Measurements from ENCODE around the gene SPATS2L.
A peak's percentile ranks its signal among the peaks of the same experiment; 100 is the strongest.

SPATS2L gene

GRCh38 chr2:200443916-200444315 is 137.4 kb downstream of the SPATS2L start:
- DNase-seq (ENCODE audit: low read depth in 2 of 2), result no peak

DNA sequence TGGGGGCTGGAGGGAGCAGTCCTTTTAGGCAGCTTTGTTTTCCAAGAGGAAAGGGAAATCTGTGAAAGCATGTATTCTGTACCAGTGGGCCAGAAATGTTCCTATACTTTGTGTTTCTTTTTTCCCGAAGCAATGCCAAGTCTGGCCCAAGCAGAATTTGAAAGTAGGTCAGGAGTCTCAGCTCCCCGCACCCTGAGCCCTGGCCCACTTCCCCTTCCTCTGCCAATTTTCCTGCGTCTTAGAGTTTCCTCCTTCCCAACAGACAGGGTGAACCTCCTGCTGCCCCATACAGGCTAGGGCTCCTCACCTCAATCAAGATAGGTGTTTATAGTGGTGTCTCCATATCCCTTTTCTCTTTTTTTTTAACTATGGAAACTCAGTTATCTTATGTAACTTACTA is 138.0 kb downstream of the SPATS2L start:
- DNase-seq (ENCODE audit: low read depth in 2 of 2), result no peak

DNA sequence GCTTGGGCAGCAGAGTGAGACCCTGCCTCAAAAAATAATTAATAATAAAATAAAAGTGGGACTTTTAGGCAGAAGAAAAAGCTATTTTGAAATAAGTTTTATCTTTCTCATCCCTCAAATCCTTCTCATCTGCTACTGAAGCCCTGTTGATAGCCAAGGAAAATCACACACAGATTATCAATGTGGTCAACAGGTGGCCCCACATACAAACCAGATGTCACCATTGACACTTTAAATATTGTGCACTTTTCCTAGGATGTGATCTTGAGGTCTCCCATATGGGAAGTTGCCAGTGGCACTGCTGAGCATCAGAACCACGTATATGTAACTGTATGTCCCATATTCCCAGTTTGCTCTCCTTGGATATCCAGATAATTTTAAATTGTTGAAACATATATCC is 138.8 kb downstream of the SPATS2L start:
- no peak for DNase-seq (ENCODE audit: low read depth in 2 of 2)

DNA sequence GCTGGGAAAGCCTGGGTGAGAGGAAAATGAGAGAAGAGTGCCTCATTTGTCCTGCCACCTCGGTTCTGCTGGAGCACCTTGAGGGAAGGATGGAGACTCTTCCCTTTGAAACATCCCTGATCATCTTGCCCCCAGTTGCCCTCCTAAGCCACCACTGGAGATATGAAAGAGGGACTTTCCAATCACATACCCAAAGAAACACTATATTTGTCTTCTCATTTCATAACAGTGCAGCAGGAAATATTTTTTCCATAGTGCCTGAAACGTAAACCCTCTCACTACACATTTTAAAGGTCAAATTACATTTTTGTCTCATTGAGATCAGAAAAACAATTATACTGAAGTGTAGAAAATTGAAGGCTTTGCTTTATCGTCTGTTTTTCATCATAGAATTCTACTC is 140.1 kb downstream of the SPATS2L start:
- no peak for DNase-seq (ENCODE audit: low read depth in 2 of 2)

DNA sequence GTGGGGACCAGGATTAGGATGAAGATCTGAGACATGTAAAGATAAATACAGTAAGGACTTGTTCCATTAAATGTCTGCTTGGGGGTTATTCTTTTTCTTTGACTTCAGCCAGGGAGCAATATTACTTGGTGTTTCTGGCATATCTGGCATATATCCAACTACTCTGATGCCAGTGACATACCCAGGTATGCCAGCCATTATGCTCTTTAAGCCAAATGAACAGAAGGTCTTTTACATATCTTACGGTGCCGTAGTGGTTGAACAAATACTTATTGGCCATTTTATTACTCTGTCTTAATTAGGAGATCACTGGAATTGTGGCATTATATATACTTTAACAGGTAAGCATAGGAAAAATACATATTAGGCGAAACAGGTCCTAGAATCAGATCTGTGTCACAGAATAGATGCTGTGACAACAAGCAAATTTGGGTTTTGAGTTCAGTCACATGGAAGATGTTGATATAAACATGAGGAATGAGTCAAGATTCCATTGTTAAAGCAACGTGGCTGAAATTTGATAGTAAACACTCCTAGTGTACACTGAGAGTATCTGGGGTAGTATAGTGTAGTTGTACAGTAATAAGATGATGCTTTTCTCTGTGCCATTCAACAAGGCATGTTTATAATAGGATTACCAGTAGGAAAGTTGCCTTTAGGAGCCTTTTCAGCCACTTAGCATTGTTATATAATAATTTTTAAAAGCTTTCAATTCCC is 140.8 kb downstream of the SPATS2L start:
- no peak for DNase-seq (ENCODE audit: low read depth in 2 of 2)

DNA sequence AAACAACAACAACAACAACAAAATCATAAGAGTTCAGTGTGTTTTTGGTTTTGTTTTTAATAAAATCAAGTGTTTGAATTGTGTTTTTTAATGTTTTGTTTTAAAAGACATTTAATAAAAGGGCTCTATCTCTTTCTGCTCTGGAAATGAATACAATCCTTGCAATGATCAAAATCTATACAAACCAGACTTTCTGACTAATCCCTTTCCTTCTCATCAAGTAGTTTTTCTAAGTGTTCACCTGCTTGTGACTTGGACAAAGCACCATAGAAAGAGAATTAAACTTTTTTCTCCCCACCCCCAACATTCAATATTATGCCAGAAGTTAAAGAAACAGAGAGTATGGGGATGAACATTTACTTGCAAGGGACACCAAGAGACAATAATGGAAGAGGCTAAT is 142.0 kb downstream of the SPATS2L start:
- no peak for DNase-seq (ENCODE audit: low read depth in 2 of 2)

DNA sequence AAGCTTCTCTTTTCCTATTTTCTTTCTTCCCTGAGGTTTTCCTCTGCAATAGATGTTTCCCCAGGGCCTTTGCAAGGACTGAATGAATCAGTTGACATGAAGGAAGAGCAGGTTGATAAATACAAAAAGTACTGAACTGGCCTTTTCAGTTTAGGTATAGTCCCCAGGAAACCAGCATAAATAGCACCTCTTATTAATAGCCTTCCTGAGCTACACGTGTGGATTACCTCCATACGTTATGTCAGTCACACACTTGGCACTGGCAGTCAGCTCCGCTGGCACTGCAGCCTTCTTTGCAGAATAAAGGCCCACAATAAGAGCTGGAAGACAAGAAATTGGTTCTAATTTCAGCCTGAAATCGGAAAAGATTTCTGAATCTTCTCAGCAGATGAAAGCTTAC is 142.7 kb downstream of the SPATS2L start:
- DNase-seq (ENCODE audit: low read depth in 2 of 2), result no peak

GRCh38 chr2:200450288-200450687 is 143.8 kb downstream of the SPATS2L start:
- DNase-seq (ENCODE audit: low read depth in 2 of 2), result no peak

DNA sequence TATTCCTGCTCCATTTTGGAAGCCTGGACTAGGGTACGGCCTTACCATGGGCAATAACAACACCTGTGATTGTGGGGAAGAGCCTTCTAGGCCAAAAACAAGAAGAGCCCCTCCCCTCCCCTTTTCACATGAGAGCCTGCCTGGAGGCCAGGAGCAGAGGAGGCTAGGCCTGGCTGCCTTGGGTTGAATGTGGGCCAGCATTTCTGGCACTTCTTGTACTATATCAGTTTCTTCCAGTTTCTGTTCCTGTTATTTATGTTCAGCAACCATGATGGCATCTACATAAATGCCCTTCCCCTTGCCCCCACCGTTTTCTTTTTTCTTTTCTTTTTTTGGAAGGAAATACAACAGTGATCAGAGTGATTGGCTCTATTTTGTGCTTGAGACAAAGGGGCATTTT is 145.0 kb downstream of the SPATS2L start:
- DNase-seq (ENCODE audit: low read depth in 2 of 2), result no peak

DNA sequence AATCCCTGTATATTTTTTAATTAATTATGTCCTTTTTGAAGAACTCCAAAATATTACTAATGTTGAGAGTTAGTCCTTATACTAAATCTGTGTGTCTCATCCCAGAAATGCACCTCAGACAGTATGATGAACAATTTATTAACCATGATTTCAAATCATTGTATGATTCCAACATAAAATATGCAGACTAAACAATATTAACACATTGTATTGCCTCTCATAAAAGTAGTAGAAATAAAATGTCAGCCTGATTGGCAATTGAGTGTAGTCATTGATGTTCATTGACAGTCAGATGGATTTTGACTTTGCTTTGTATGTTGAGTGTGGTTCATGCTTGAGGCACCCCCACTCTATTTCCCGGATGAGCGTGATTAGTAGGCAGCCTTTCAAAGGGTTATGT is 145.9 kb downstream of the SPATS2L start:
- DNase-seq (ENCODE audit: low read depth in 2 of 2), result no peak

DNA sequence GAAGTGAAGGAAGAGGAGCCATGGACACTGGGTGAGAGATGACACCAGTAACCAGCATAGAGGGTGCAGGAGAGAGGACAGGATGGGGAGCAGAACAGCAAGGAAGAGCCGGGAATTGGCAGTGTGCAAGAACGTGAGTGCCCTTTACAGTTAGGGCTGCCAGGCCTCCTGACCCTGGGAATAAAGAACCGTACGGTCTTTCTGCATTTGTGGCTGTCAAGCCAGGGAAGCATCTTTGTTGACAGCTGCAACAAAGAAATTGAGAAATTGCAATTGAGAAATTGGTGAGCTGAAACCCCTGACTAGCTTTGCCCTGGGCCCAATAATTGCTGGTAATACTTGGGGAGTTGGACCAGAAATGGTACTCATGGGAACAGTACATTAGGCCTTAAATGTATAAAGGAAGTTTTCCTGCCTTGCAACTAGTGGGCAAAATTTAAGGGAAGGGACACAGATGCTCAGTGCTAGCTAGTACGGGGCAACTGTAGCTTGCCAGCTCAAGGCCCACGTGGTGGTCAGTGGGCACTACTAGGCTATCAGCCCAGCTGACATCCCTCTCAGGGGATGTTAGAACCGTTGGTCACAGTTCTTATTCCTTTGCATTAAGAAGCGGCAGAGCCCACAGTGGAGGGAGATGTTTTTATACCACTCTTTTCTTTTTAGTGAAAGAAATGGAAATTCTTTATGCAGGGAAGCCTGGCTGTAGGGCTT is 146.8 kb downstream of the SPATS2L start:
- no peak for DNase-seq (ENCODE audit: low read depth in 2 of 2)

DNA sequence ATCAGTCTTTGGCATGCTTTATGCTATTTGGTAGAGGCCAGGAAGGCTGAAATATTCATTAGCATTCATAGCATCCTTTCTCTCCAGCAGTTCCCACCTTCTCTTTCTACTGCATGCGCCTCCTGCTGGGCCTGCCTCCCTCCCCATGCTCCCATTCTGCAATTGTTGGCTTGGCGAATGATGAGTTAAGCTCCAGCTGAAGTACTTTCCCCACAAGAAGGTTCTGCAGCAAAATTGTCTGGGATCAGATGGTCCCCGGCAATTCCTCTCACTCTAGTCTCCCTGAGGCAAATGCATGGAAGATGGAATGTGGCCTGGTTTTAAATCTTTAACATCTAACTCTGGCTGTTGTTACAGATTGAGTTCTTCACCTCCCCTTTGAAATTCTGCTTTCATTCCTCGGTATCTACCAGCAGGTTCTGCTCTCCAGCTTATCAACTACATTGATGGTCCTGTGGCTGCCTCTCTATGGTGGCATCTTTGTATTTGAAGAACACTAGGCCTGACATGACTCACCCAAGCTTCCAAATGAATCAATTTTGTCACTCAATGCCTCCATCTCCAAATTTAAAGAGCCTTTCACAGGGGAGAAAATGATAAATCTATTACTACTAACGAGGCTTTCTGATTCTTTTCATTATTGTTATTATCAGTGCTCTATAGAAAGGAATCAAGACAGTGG is 147.5 kb downstream of the SPATS2L start:
- DNase-seq (ENCODE audit: low read depth in 2 of 2), result no peak

DNA sequence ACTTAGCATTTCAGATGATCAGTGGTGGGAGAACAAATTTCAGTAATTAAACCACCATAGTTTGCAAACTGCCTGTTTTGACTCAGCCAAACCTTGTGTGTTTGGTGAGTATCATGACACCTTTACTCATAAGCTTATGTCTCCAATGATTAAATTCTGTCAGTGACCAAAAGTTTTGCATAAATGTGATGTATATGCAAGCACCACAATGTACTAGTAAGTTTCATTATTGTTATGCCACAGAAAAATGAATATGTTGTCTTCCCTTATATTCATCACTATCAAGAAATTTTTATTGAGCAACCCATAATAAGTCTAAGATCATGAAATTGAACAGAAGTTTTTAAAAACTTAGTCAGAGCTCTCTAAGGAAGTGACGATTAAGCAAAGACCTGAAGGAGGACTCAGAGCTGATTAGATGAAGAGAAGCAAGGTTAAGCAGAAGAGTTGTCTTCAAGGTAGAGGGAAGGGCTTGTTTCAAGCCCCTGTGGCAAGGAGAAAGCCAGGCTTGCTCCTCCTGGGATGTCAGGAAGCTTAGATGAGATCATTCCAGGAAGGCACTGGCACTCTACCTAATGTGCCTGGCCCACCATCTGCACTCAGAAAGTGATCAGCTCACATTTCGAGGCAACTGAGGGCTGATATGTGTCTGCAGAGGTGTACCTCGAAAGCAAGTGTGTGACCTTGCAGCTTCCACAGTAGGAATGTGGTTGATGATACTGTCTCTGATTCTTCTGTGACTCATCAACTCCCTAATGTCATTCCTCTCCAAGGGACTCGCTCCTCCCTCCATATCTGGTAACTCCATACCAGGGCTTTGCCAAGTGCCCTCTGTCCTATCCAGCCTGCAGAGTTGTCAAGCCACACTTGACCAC is 148.7 kb downstream of the SPATS2L start:
- no peak for DNase-seq (ENCODE audit: low read depth in 2 of 2)

DNA sequence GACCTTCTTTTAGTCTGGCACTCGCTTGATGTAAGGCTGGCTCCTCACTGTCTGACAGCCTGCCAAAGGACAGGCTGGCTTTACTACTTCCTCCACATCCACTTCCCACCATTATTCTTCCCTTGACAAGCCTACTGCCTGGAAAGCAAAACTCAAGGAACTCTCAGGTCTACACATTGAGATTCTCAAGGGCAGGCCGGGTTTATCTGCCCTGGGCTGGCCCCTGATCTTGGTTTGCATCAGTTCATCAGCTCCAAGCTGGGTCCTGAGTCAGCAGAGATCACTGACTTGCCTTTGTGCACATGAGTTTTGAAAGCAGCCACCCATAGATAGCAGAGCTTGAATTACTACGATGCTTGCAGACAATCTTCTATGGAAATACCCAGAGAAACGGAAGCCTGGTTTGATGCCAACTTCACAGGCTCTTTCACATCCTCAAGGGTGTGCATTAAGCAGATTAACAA is 149.5 kb downstream of the SPATS2L start:
- no peak for DNase-seq (ENCODE audit: low read depth in 2 of 2)

- DNase-seq (ENCODE audit: low read depth in 2 of 2), result no peak
Measured at GRCh38 chr2:200456567-200456966, 150.1 kb downstream of the SPATS2L start.

GRCh38 chr2:200459101-200459500 is 152.6 kb downstream of the SPATS2L start:
- DNase-seq (ENCODE audit: low read depth in 2 of 2), result no peak

- DNase-seq (ENCODE audit: low read depth in 2 of 2), result no peak
Measured at GRCh38 chr2:200461846-200462710, 155.6 kb downstream of the SPATS2L start.

DNA sequence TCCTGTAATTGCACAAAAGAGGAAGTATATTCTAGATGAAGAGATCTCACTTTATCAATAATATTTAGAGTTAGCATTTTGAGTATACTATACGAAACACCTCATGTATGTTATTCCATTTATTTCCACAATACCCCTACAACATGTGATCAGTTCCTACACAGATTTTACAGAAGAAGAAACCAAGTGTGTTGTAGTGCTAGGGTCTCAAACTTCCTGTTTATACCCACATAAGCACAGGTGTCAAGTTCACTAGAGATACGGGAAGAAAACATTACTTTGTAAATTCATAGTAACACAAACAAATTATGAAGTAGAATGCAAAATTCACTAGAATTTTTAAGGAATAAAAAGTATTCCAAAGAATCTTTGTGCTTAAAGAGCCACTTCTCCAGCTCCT is 157.0 kb downstream of the SPATS2L start:
- DNase-seq (ENCODE audit: low read depth in 2 of 2), result no peak

GRCh38 chr2:200466425-200467418 is 160.2 kb downstream of the SPATS2L start:
- peak in 1 of 2 donors; percentile 28 for DNase-seq (ENCODE audit: low read depth in 2 of 2)

All from stimulated activated CD4-positive, alpha-beta T cell treated with anti-CD3 and anti-CD28 coated beads, Interleukin-1b, Interleukin-23, amount 100 ng/mL, for 4 hours (primary cell).